B cell (primary cell): ENCODE results near the gene SH3RF3.

Experiments
- CTCF ChIP-seq: fragments of 200-600 bp; IDR thresholded peaks from one replicate; pipeline ENCODE4 v1.8.0; 2022; ENCODE audit warnings: antibody characterized with exemption, mild to moderate bottlenecking
- EZH2 ChIP-seq: IDR thresholded peaks from 2 replicates; pipeline ENCODE4 v1.6.1; 2012; ENCODE audit warnings: borderline replicate concordance, low read depth, mild to moderate bottlenecking, moderate library complexity, low read length; ENCODE audit not compliant: insufficient read depth, poor library complexity, severe bottlenecking

GRCh38 chr2:109144271-109144670, 15.3 kb downstream of the SH3RF3 start:
- TF ChIP-seq CTCF (no peak), EZH2 (no peak)
